Measurements from ENCODE around the gene C20orf204.
A peak's percentile ranks its signal among the peaks of the same experiment; 100 is the strongest.

The C20orf204 gene

GRCh38 chr20:64035066-64035932 is 683 bp upstream of the C20orf204 start:
- no peak overlapping the region for H3K4me3 ChIP-seq
- H3K9ac ChIP-seq = no peak overlapping the region
- H3K27me3 ChIP-seq = peaks cover 32% of the 10 kb centered on the region
- peaks cover 49% of the 10 kb centered on the region for H3K36me3 ChIP-seq
- H3K4me2 ChIP-seq = peak overlapping the region; percentile 99
- no peak for TF ChIP-seq Cebpa-rat (IDR thresholded peaks at IDR 0.05)
- peaks cover 56% of the 10 kb centered on the region for H3K4me1 ChIP-seq
- no peaks in the 10 kb centered on the region for H3K9me3 ChIP-seq
- peaks cover 58% of the 10 kb centered on the region; the same call in 1 of the 2 replicates for H4K20me1 ChIP-seq
- 0 out of 2 replicates have a peak overlapping the region, but pooled peaks have one; percentile 47 for H3K27ac ChIP-seq

GRCh38 chr20:64036346-64037198 is 590 bp downstream of the C20orf204 start:
- no peaks in the 10 kb centered on the region for H3K9me3 ChIP-seq
- H3K9ac ChIP-seq = no peak overlapping the region
- peaks cover 44% of the 10 kb centered on the region for H3K27me3 ChIP-seq
- H3K4me3 ChIP-seq = no peak overlapping the region
- H3K4me2 ChIP-seq = peak overlapping the region; percentile 99
- peaks cover 69% of the 10 kb centered on the region for H3K4me1 ChIP-seq
- peaks cover 50% of the 10 kb centered on the region; the same call in 1 of the 2 replicates for H4K20me1 ChIP-seq
- H3K36me3 ChIP-seq = peaks cover 37% of the 10 kb centered on the region
- H3K27ac ChIP-seq = peak overlapping the region; percentile 47
- no peak for TF ChIP-seq Cebpa-rat (IDR thresholded peaks at IDR 0.05)

- H3K36me3 ChIP-seq = peaks cover 31% of the 10 kb centered on the region
- H3K27me3 ChIP-seq = peaks cover 50% of the 10 kb centered on the region
- no peaks in the 10 kb centered on the region for H3K9me3 ChIP-seq
- H3K9ac ChIP-seq = no peak overlapping the region
- H3K27ac ChIP-seq = no peak overlapping the region; the same call in 1 of the 2 replicates
- peaks cover 75% of the 10 kb centered on the region for H3K4me1 ChIP-seq
- peak overlapping the region; percentile 99 for H3K4me2 ChIP-seq
- H4K20me1 ChIP-seq = peaks cover 50% of the 10 kb centered on the region; the same call in 1 of the 2 replicates
- no peak overlapping the region for H3K4me3 ChIP-seq
- TF ChIP-seq Cebpa-rat (IDR thresholded peaks at IDR 0.05) = no peak
Measured at GRCh38 chr20:64037199-64037497, 1.2 kb downstream of the C20orf204 start.

GRCh38 chr20:64037498-64038213 is 1.7 kb downstream of the C20orf204 start:
- TF ChIP-seq Cebpa-rat (IDR thresholded peaks at IDR 0.05) = no peak
- Histone ChIP-seq H3K4me3 (peak overlapping the region; percentile 69; the same call in 1 of the 2 replicates), H3K9me3 (no peaks in the 10 kb centered on the region), H4K20me1 (peaks cover 47% of the 10 kb centered on the region; the same call in 1 of the 2 replicates), H3K27me3 (peaks cover 54% of the 10 kb centered on the region), H3K9ac (no peak overlapping the region), H3K36me3 (peaks cover 26% of the 10 kb centered on the region), H3K27ac (no peak overlapping the region; the same call in 1 of the 2 replicates), H3K4me1 (peaks cover 79% of the 10 kb centered on the region), H3K4me2 (peak overlapping the region; percentile 99)

- Histone ChIP-seq H3K27me3 (peaks cover 57% of the 10 kb centered on the region), H3K4me3 (peak overlapping the region; percentile 69), H3K27ac (peak overlapping the region; percentile 86), H3K9ac (peak overlapping the region; percentile 78), H4K20me1 (peaks cover 42% of the 10 kb centered on the region; the same call in 1 of the 2 replicates), H3K4me1 (peaks cover 82% of the 10 kb centered on the region), H3K9me3 (no peaks in the 10 kb centered on the region), H3K4me2 (peak overlapping the region; percentile 99), H3K36me3 (peaks cover 20% of the 10 kb centered on the region)
- no peak for TF ChIP-seq Cebpa-rat (IDR thresholded peaks at IDR 0.05)
Measured at GRCh38 chr20:64038224-64038564, 2.2 kb downstream of the C20orf204 start.

- Histone ChIP-seq H3K9ac (peak overlapping the region; percentile 78), H4K20me1 (peaks cover 37% of the 10 kb centered on the region; the same call in 1 of the 2 replicates), H3K27ac (peak overlapping the region; percentile 86), H3K9me3 (no peaks in the 10 kb centered on the region), H3K36me3 (peaks cover 15% of the 10 kb centered on the region), H3K4me2 (peak overlapping the region; percentile 99), H3K27me3 (peaks cover 61% of the 10 kb centered on the region), H3K4me3 (peak overlapping the region; percentile 69), H3K4me1 (peaks cover 84% of the 10 kb centered on the region)
- no peak for TF ChIP-seq Cebpa-rat (IDR thresholded peaks at IDR 0.05)
Measured at GRCh38 chr20:64038565-64039292, 2.7 kb downstream of the C20orf204 start.

GRCh38 chr20:64039293-64040160 is 3.5 kb downstream of the C20orf204 start:
- no peak for TF ChIP-seq Cebpa-rat (IDR thresholded peaks at IDR 0.05)
- peak overlapping the region; percentile 99 for H3K4me2 ChIP-seq
- peak overlapping the region; percentile 86; the same call in 1 of the 2 replicates for H3K27ac ChIP-seq
- H4K20me1 ChIP-seq = peaks cover 29% of the 10 kb centered on the region; the same call in 1 of the 2 replicates
- no peaks in the 10 kb centered on the region for H3K9me3 ChIP-seq
- H3K4me3 ChIP-seq = peak overlapping the region; percentile 69
- peaks cover 69% of the 10 kb centered on the region for H3K27me3 ChIP-seq
- H3K36me3 ChIP-seq = peaks cover 7% of the 10 kb centered on the region
- H3K9ac ChIP-seq = peak overlapping the region; percentile 78
- H3K4me1 ChIP-seq = peaks cover 84% of the 10 kb centered on the region
